OCI-LY1 (cell line): ENCODE measurements around the gene STARD13.

Experiments
- EZH2 ChIP-seq: fragments of 200-600 bp; sonication (generic), shearing (Covaris generic); IDR thresholded peaks from 2 replicates; pipeline ENCODE4 v1.8.0; 2017; ENCODE audit warnings: borderline replicate concordance, mixed run types, mild to moderate bottlenecking, antibody characterized with exemption, low read length, moderate library complexity, mixed read lengths
- TF ChIP-seq, protein P1 (sequence below): fragments of 200-600 bp; sonication (generic), shearing (Covaris generic); IDR thresholded peaks from 2 replicates; pipeline ENCODE4 v1.5.1; 2017; ENCODE audit warnings: mild to moderate bottlenecking, antibody characterized with exemption, low read length, moderate library complexity, mixed read lengths

DNA sequence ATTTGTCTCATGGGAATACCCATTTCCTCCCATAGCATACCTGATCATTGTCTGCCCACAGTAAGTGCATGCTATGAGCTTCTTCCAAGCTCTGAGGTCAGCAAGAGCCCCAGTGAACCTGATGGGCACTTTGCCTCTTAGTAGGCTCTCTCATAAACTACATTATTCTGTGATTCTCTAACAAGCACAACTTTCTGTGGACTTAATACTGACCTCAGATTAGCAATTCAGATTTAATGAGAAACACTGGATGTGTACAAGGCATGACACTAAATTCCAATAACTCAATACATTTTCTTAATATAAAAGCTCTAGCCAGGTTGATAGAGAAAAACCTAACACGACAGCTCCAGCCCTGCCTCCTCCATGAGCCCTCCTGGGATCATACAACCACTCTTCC is 23.3 kb upstream of the STARD13 start:
- TF ChIP-seq, protein P1, sequence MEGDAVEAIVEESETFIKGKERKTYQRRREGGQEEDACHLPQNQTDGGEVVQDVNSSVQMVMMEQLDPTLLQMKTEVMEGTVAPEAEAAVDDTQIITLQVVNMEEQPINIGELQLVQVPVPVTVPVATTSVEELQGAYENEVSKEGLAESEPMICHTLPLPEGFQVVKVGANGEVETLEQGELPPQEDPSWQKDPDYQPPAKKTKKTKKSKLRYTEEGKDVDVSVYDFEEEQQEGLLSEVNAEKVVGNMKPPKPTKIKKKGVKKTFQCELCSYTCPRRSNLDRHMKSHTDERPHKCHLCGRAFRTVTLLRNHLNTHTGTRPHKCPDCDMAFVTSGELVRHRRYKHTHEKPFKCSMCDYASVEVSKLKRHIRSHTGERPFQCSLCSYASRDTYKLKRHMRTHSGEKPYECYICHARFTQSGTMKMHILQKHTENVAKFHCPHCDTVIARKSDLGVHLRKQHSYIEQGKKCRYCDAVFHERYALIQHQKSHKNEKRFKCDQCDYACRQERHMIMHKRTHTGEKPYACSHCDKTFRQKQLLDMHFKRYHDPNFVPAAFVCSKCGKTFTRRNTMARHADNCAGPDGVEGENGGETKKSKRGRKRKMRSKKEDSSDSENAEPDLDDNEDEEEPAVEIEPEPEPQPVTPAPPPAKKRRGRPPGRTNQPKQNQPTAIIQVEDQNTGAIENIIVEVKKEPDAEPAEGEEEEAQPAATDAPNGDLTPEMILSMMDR = no peak
- TF ChIP-seq EZH2 = no peak
